Activated CD8-positive, alpha-beta T cell treated with anti-CD3 and anti-CD28 coated beads, Interleukin-2, amount 10 ng/mL, durations not matched to agents 7 days and 5 days (primary cell): ENCODE data around the gene CNOT6. TPM values are rescaled to one million over a fixed set of nuclear protein-coding genes. Genes with fewer than 3 reads are reported as not detected.
"Not testable (repeated sequence)": the region's sequence is repeated elsewhere in the genome, so short reads cannot be mapped to it uniquely, and the experiment has no call there.

ENCODE experiments used
- ATAC-seq: fragments of 150-1000 bp; cut with Tn5 transposase; one replicate; pipeline ENCODE4 v1.10.0; 2021; ENCODE audit warnings: moderate library complexity
- CTCF ChIA-PET: fragments of 350-600 bp; sonication (Branson Sonifier 250); formaldehyde crosslinking; loops from one replicate; lab custom pipeline; 2021; ENCODE audit warnings: antibody characterized with exemption; lab: Charles Lee
- POLR2A ChIA-PET: fragments of 350-600 bp; sonication (Branson Sonifier 250); formaldehyde crosslinking; loops from one replicate; lab custom pipeline; 2021; ENCODE audit warnings: antibody characterized with exemption; lab: Charles Lee
- DNase-seq: peaks from one replicate; pipeline ENCODE4 v3.0.0-alpha.2; 2020
- H3K27ac Mint-ChIP-seq: one replicate; pipeline ENCODE4 v1.8.0; 2021; ENCODE audit warnings: mild to moderate bottlenecking, mixed read lengths
- H3K27me3 Mint-ChIP-seq: one replicate; pipeline ENCODE4 v1.8.0; 2021; ENCODE audit warnings: low read depth, mixed read lengths
- H3K36me3 Mint-ChIP-seq: one replicate; pipeline ENCODE4 v1.8.0; 2021; ENCODE audit warnings: low read depth, mixed read lengths
- H3K4me1 Mint-ChIP-seq: one replicate; pipeline ENCODE4 v1.8.0; 2021; ENCODE audit warnings: low read depth, mixed read lengths
- H3K4me3 Mint-ChIP-seq: one replicate; pipeline ENCODE4 v1.8.0; 2021; ENCODE audit warnings: mild to moderate bottlenecking, mixed read lengths
- H3K9me3 Mint-ChIP-seq: one replicate; pipeline ENCODE4 v1.8.0; 2022; ENCODE audit warnings: mixed read lengths; ENCODE audit not compliant: insufficient read depth
- total RNA-seq, 2 experiments: library from RNA; stranded (reverse); gene quantifications; one replicate each; pipeline ENCODE4 v1.2.3, GENCODE V29; 2021

CNOT6 gene
- total RNA-seq, 2 experiments from 2014 or later = 36.3 to 43.0 TPM

- POLR2A ChIA-PET = no interaction called here
These were observed 2.0 kb downstream of the CNOT6 start for GRCh38 chr5:180495991-180496741.

DNA sequence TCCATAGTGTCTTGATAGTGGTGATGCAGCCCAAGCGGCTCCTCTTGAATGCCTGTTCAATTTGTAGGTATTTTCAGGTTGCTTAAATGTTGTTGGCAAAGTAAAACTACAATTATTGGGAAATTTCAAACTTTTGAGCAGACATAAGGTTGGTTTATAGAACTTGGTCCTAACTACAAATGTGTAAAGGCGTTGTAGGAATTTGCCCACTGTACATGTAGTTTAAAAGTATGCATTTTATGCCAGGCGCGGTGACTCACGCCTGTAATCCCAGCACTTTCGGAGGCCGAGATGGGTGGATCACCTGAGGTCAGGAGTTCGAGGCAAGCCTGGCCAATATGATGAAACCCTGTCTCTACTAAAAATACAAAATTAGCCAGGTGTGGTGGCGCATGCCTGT, 2.6 kb downstream of the CNOT6 start:
- Mint-ChIP-seq H3K36me3 (peaks cover 22% of the 10 kb centered on the region), H3K4me1 (peaks cover 33% of the 10 kb centered on the region)
- DNase-seq, H3K27me3 Mint-ChIP-seq, CTCF ChIA-PET, H3K27ac Mint-ChIP-seq, POLR2A ChIA-PET, H3K4me3 Mint-ChIP-seq, ATAC-seq, H3K9me3 Mint-ChIP-seq: not testable (repeated sequence)

More at GRCh38 chr5:180495991-180496741, 2.0 kb downstream of the CNOT6 start:
- H3K4me3 Mint-ChIP-seq = peak overlapping the region; percentile 27
- H3K27ac Mint-ChIP-seq = no peak overlapping the region
- H3K36me3 Mint-ChIP-seq = peaks cover 22% of the 10 kb centered on the region
- ATAC-seq (no peak), DNase-seq (no peak)
- H3K4me1 Mint-ChIP-seq = peaks cover 33% of the 10 kb centered on the region
- CTCF ChIA-PET = no interaction called here
- H3K9me3 Mint-ChIP-seq = no peaks in the 10 kb centered on the region
- H3K27me3 Mint-ChIP-seq = no peaks in the 10 kb centered on the region

- H3K27ac Mint-ChIP-seq, H3K9me3 Mint-ChIP-seq, CTCF ChIA-PET, POLR2A ChIA-PET, DNase-seq, H3K27me3 Mint-ChIP-seq, ATAC-seq, H3K4me3 Mint-ChIP-seq: not testable (repeated sequence)
- Mint-ChIP-seq H3K36me3 (peaks cover 24% of the 10 kb centered on the region), H3K4me1 (peaks cover 26% of the 10 kb centered on the region)
These were observed 3.7 kb downstream of the CNOT6 start for GRCh38 chr5:180497865-180498264.

- DNase-seq = no peak
- H3K4me3 Mint-ChIP-seq = no peak overlapping the region
- peaks cover 23% of the 10 kb centered on the region for H3K36me3 Mint-ChIP-seq
- peaks cover 21% of the 10 kb centered on the region for H3K4me1 Mint-ChIP-seq
- no peak overlapping the region for H3K27ac Mint-ChIP-seq
- ChIA-PET POLR2A (no interaction called here), CTCF (no interaction called here)
- H3K9me3 Mint-ChIP-seq = no peaks in the 10 kb centered on the region
- no peak for ATAC-seq
- H3K27me3 Mint-ChIP-seq = no peaks in the 10 kb centered on the region
These were observed 4.2 kb downstream of the CNOT6 start for GRCh38 chr5:180498378-180498777.

- DNase-seq (no peak), ATAC-seq (no peak)
- ChIA-PET CTCF (no interaction called here), POLR2A (no interaction called here)
- no peaks in the 10 kb centered on the region for H3K9me3 Mint-ChIP-seq
- H3K36me3 Mint-ChIP-seq = peaks cover 24% of the 10 kb centered on the region
- H3K27me3 Mint-ChIP-seq = no peaks in the 10 kb centered on the region
- H3K27ac Mint-ChIP-seq = peak overlapping the region; percentile 18
- H3K4me1 Mint-ChIP-seq = peaks cover 17% of the 10 kb centered on the region
- H3K4me3 Mint-ChIP-seq = no peak overlapping the region
These were observed 5.5 kb downstream of the CNOT6 start for GRCh38 chr5:180499684-180500083.

DNA sequence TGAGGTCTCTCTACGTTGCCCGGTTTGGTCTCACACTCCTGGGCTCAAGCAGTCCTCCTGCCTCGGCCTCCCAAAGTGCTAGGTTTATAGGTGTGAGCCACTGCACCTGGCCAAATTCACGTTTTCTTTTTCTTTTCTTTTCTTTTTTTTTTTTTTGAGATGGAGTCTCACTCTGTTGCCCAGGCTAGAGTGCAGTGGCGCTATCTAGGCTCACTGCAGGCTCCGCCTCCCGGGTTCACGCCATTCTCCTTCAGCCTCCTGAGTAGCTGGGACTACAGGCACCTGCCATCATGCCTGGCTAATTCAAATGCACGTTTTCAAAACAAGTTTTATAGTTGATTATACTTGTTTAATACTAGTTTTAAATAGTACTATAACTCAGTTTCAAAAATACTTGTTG, 6.1 kb downstream of the CNOT6 start:
- H3K36me3 Mint-ChIP-seq = peaks cover 24% of the 10 kb centered on the region
- H3K27me3 Mint-ChIP-seq, H3K9me3 Mint-ChIP-seq, CTCF ChIA-PET, H3K4me3 Mint-ChIP-seq, ATAC-seq, POLR2A ChIA-PET, DNase-seq, H3K27ac Mint-ChIP-seq: not testable (repeated sequence)
- H3K4me1 Mint-ChIP-seq = peaks cover 15% of the 10 kb centered on the region

DNA sequence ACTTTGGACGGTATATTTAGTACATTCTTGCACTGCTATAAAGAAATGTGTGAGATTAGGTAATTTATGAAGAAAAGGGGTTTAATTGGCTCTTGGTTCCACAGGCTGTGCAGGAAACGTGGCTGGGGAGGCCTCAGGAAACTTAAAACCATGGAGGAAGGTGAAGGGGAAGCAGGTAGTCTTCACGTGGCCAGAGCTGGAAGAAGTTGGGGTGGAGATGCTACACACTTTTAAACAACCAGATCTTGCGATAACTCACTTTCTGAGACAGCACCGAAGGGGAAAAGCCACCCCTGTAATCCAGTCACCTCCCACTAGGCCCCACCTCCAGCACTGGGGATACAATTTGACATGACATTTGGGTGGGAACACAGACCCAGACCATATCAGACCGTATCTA, 13.5 kb downstream of the CNOT6 start:
- Mint-ChIP-seq H3K9me3 (no peaks in the 10 kb centered on the region), H3K27ac (peak overlapping the region; percentile 11), H3K4me3 (no peak overlapping the region), H3K27me3 (no peaks in the 10 kb centered on the region), H3K36me3 (peaks cover 27% of the 10 kb centered on the region), H3K4me1 (peaks cover 12% of the 10 kb centered on the region)
- CTCF ChIA-PET = no interaction called here
- no peak for ATAC-seq
- no peak for DNase-seq
- POLR2A ChIA-PET = no interaction called here

GRCh38 chr5:180515294-180515693, 21.1 kb downstream of the CNOT6 start:
- no peak overlapping the region for H3K27ac Mint-ChIP-seq
- no peaks in the 10 kb centered on the region for H3K27me3 Mint-ChIP-seq
- H3K4me1 Mint-ChIP-seq = peaks cover 11% of the 10 kb centered on the region
- DNase-seq = no peak
- no peak for ATAC-seq
- no peak overlapping the region for H3K4me3 Mint-ChIP-seq
- H3K9me3 Mint-ChIP-seq = no peaks in the 10 kb centered on the region
- POLR2A ChIA-PET = no interaction called here
- H3K36me3 Mint-ChIP-seq = peaks cover 15% of the 10 kb centered on the region
- CTCF ChIA-PET = no interaction called here

DNA sequence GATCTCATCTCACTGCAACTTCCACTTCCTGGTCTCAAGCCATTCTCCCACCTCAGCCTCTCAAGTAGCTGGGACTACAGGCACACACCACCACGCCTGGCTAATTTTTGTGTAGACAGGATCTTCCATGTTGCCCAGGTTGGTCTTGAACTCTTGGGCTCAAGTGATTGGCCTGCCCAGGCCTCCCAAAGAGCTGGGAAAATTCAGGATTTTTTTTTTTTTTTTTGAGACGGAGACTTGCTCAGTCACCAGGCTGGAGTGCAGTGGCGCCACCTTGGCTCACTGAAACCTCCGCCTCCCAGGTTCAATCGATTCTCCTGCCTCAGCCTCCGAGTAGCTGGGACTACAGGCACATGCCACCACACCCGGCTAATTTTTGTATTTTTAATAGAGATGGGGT, 21.8 kb downstream of the CNOT6 start:
- CTCF ChIA-PET, ATAC-seq, H3K27me3 Mint-ChIP-seq, H3K4me3 Mint-ChIP-seq, POLR2A ChIA-PET, DNase-seq, H3K9me3 Mint-ChIP-seq, H3K27ac Mint-ChIP-seq: not testable (repeated sequence)
- Mint-ChIP-seq H3K36me3 (peaks cover 15% of the 10 kb centered on the region), H3K4me1 (peaks cover 11% of the 10 kb centered on the region)

GRCh38 chr5:180516440-180516839, 22.3 kb downstream of the CNOT6 start:
- Mint-ChIP-seq H3K27ac (no peak overlapping the region), H3K9me3 (no peaks in the 10 kb centered on the region), H3K4me1 (peaks cover 11% of the 10 kb centered on the region), H3K36me3 (peaks cover 15% of the 10 kb centered on the region), H3K4me3 (no peak overlapping the region), H3K27me3 (no peaks in the 10 kb centered on the region)
- no peak for ATAC-seq
- no peak for DNase-seq
- ChIA-PET CTCF (no interaction called here), POLR2A (no interaction called here)

GRCh38 chr5:180519098-180519497, 24.9 kb downstream of the CNOT6 start:
- no peak for DNase-seq
- Mint-ChIP-seq H3K27ac (no peak overlapping the region), H3K9me3 (no peaks in the 10 kb centered on the region), H3K27me3 (no peaks in the 10 kb centered on the region), H3K4me3 (no peak overlapping the region), H3K4me1 (peaks cover 31% of the 10 kb centered on the region), H3K36me3 (peaks cover 9% of the 10 kb centered on the region)
- ChIA-PET CTCF (interaction anchor here (1.6 kb wide), 1 partner anchor 151 kb away, joined by 4 read pairs; no protein-coding TSS in a partner anchor), POLR2A (no interaction called here)
- ATAC-seq = no peak

DNA sequence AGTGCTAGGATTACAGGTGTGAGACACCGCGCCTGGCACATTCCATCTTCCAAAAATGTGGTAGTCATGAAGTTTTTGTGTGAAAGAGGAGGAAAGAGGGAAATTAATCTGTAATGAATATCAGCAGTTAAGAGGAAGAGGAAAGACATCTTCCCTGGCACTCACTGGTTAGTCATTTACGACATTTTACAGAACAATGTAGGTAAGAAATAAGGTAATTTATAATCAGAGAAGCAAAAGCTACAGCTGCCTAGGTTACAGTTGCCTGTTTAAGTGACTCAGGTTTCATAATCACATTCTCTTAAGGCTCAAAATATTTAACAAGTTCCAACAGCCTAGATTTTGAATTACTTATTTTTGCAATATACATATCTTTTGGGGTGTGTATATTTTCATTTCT, 26.9 kb downstream of the CNOT6 start:
- ChIA-PET CTCF (no interaction called here), POLR2A (no interaction called here)

More for the DNA sequence above, 26.9 kb downstream of the CNOT6 start:
- DNase-seq (no peak), ATAC-seq (no peak)
- no peaks in the 10 kb centered on the region for H3K27me3 Mint-ChIP-seq
- no peaks in the 10 kb centered on the region for H3K9me3 Mint-ChIP-seq
- peaks cover 43% of the 10 kb centered on the region for H3K4me1 Mint-ChIP-seq
- no peak overlapping the region for H3K27ac Mint-ChIP-seq
- no peak overlapping the region for H3K4me3 Mint-ChIP-seq
- H3K36me3 Mint-ChIP-seq = peaks cover 4% of the 10 kb centered on the region
